ENCODE results near the gene KLHL3. TPM values are rescaled to one million over a fixed set of nuclear protein-coding genes. Genes with fewer than 3 reads are reported as not detected.

Gene KLHL3
- total RNA-seq, 3 donors from 2014 or later, result 4.2 to 6.7 (median 5.4) TPM

GRCh38 chr5:137613554-137614265 lies 122.2 kb downstream of the KLHL3 start:
- no peak for TF ChIP-seq CTCF (IDR thresholded peaks at IDR 0.05)
- DNase-seq, result no peak
- Histone ChIP-seq H3K9me3 (no peaks in the 10 kb centered on the region), H3K4me1 (ENCODE audit: low read depth) (no peaks in the 10 kb centered on the region), H3K4me3 (no peak overlapping the region), H3K36me3 (ENCODE audit: low read depth) (no peaks in the 10 kb centered on the region)
- intact Hi-C loops (cut with DNase I, micrococcal nuclease), result no loop called here
- no peak for ATAC-seq

DNA sequence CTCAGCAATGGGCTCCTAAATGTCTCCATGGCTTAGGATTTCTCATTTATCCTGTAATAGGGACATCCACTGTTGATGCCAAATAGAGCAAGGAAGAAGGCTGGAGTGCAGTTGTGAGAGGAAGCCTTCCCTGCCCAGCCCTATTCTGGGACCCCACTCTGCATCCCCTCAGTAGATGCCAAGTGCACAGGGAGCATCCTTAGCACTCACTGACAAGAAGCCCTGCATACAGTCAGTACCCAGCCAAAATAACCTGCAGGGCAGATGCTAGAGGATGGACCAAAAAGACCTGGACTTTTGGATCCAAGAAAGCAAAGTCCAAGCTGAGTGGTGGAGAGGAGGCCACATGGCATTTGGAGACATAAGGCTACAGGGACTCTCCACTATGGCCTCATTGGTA lies 123.3 kb downstream of the KLHL3 start:
- DNase-seq (no peak), ATAC-seq (no peak)
- H3K9me3 ChIP-seq, result no peaks in the 10 kb centered on the region
- no peaks in the 10 kb centered on the region for H3K36me3 ChIP-seq (ENCODE audit: low read depth)
- intact Hi-C loops (cut with DNase I, micrococcal nuclease), result no loop called here
- H3K4me3 ChIP-seq, result no peak overlapping the region
- H3K4me1 ChIP-seq (ENCODE audit: low read depth), result no peaks in the 10 kb centered on the region
- TF ChIP-seq CTCF (IDR thresholded peaks at IDR 0.05), result no peak

- Histone ChIP-seq H3K4me1 (ENCODE audit: low read depth) (no peaks in the 10 kb centered on the region), H3K9me3 (no peaks in the 10 kb centered on the region), H3K4me3 (no peak overlapping the region), H3K36me3 (ENCODE audit: low read depth) (no peaks in the 10 kb centered on the region)
- DNase-seq (no peak), ATAC-seq (no peak)
- no peak for TF ChIP-seq CTCF (IDR thresholded peaks at IDR 0.05)
- intact Hi-C loops (cut with DNase I, micrococcal nuclease), result no loop called here
Measured at GRCh38 chr5:137611794-137612435, 124.0 kb downstream of the KLHL3 start.

DNA sequence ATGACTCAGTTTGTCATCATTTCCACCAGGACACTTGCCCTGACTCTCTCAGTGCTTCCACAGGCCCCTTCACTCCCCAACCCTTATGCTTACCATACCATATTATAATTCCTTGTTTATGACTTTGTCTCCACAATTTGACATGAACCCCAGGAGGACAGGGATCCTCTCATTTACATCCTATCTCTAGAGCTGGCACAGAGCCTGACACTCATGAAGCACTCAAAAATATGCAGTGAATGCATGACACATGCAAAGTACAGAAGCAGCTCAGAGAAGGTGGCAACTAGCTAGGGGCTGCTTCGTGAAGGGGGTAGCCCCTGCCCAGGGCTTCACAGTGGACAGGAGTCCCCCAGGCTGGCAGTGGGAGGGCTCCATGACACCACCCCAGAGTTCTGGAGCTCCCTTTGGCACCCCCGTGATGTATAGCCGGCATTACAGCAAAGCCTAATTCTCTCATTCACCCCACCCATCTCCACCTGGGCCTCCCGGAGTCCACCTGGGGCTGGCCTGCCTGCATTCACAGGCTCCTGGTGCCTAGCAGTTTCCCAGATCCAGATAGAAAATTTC lies 124.8 kb downstream of the KLHL3 start:
- no peak for TF ChIP-seq CTCF (IDR thresholded peaks at IDR 0.05)
- ATAC-seq (no peak), DNase-seq (no peak)
- intact Hi-C loops (cut with DNase I, micrococcal nuclease), result no loop called here
- Histone ChIP-seq H3K4me1 (ENCODE audit: low read depth) (no peaks in the 10 kb centered on the region), H3K36me3 (ENCODE audit: low read depth) (no peaks in the 10 kb centered on the region), H3K9me3 (no peaks in the 10 kb centered on the region), H3K4me3 (no peak overlapping the region)

DNA sequence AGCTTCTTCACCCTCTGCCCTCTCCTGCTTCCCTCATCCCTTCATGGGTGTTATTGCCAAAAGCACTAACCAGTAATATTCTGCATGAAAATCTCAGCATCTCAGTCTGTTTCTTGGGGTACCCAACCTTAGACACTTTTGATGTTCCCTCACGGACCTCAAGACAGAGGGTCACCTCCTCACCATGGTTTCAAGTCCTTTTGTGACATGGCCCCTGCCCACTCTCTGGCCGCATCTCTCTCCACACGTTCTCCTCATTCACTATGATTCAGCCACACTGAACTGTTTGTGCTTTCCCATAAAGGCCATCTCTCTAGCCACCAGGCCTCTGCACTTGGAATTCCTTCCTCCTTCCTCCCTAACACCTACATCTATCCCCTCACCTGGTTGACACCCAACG lies 125.3 kb downstream of the KLHL3 start:
- ATAC-seq, result no peak
- no peak for TF ChIP-seq CTCF (IDR thresholded peaks at IDR 0.05)
- Histone ChIP-seq H3K4me3 (no peak overlapping the region), H3K9me3 (no peaks in the 10 kb centered on the region), H3K4me1 (ENCODE audit: low read depth) (no peaks in the 10 kb centered on the region), H3K36me3 (ENCODE audit: low read depth) (no peaks in the 10 kb centered on the region)
- no peak for DNase-seq
- intact Hi-C loops (cut with DNase I, micrococcal nuclease), result no loop called here

Data from mucosa of descending colon (tissue), 3 donors.